Measurements from ENCODE around the gene ANO6.
"Not testable (repeated sequence)": the region's sequence is repeated elsewhere in the genome, so short reads cannot be mapped to it uniquely, and the experiment has no call there.

The ANO6 gene

GRCh38 chr12:45212064-45212463 lies 3.8 kb upstream of the ANO6 start:
- no peak for DNase-seq

- DNase-seq = no peak
Observed at GRCh38 chr12:45213107-45213506, 2.8 kb upstream of the ANO6 start.

GRCh38 chr12:45214071-45214470 lies 1.8 kb upstream of the ANO6 start:
- no peak for DNase-seq

- DNase-seq = no peak
Observed at GRCh38 chr12:45214749-45215418, 1.0 kb upstream of the ANO6 start.

GRCh38 chr12:45216230-45216982 lies 511 bp downstream of the ANO6 start:
- peak; percentile 52 for DNase-seq

- DNase-seq = no peak
Observed at GRCh38 chr12:45216983-45217485, 1.1 kb downstream of the ANO6 start.

GRCh38 chr12:45217846-45218245 lies 2.0 kb downstream of the ANO6 start:
- DNase-seq = no peak

- no peak for DNase-seq
Observed at GRCh38 chr12:45219621-45220020, 3.7 kb downstream of the ANO6 start.

- DNase-seq = no peak
Observed at GRCh38 chr12:45220363-45220931, 4.6 kb downstream of the ANO6 start.

GRCh38 chr12:45220969-45221368 lies 5.1 kb downstream of the ANO6 start:
- DNase-seq = no peak

GRCh38 chr12:45223868-45224267 lies 8.0 kb downstream of the ANO6 start:
- peak; percentile 17 for DNase-seq

GRCh38 chr12:45224311-45224710 lies 8.4 kb downstream of the ANO6 start:
- DNase-seq = no peak

- DNase-seq = no peak
Observed at GRCh38 chr12:45226021-45226420, 10.1 kb downstream of the ANO6 start.

- no peak for DNase-seq
Observed at GRCh38 chr12:45227316-45228067, 11.6 kb downstream of the ANO6 start.

GRCh38 chr12:45231515-45232145 lies 15.7 kb downstream of the ANO6 start:
- peak; percentile 38 for DNase-seq

- DNase-seq = no peak
Observed at GRCh38 chr12:45232146-45232755, 16.4 kb downstream of the ANO6 start.

GRCh38 chr12:45232756-45233372 lies 17.0 kb downstream of the ANO6 start:
- peak; percentile 80 for DNase-seq

- DNase-seq = peak; percentile 74
Observed at GRCh38 chr12:45234139-45234865, 18.4 kb downstream of the ANO6 start.

GRCh38 chr12:45235087-45236025 lies 19.5 kb downstream of the ANO6 start:
- DNase-seq = peak; percentile 75

GRCh38 chr12:45236383-45236782 lies 20.5 kb downstream of the ANO6 start:
- DNase-seq = not testable (repeated sequence)
